NCI-H82 treated with DMSO at 0.1 percent for 48 hours (cell line): ENCODE measurements around the gene MAT1A.

Experiments
- DNase-seq: peaks from one replicate; lab custom pipeline; 2025; ENCODE audit not compliant: unreplicated experiment; lab: John Stamatoyannopoulos, UW

Gene MAT1A

DNA sequence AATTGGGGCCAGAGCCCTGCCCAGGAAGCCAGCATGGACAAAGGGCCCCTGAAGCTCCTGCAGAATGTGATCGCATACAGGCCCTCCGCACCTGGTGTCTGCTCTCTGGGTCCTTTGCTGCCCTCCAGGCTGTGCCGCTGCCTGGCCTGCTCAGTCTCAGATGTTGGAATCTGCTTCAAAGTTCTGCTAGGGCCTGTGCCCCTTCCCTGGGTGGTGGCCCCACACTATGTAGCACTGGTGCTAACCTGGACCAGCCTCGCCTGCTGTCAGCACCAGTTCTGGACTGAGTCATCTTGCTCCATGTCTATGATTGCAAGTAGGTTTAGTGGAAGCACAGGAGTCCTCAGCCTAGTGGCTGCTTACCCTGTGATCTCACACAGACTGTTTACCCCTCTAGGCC, 6.3 kb downstream of the MAT1A start:
- DNase-seq = no peak

DNA sequence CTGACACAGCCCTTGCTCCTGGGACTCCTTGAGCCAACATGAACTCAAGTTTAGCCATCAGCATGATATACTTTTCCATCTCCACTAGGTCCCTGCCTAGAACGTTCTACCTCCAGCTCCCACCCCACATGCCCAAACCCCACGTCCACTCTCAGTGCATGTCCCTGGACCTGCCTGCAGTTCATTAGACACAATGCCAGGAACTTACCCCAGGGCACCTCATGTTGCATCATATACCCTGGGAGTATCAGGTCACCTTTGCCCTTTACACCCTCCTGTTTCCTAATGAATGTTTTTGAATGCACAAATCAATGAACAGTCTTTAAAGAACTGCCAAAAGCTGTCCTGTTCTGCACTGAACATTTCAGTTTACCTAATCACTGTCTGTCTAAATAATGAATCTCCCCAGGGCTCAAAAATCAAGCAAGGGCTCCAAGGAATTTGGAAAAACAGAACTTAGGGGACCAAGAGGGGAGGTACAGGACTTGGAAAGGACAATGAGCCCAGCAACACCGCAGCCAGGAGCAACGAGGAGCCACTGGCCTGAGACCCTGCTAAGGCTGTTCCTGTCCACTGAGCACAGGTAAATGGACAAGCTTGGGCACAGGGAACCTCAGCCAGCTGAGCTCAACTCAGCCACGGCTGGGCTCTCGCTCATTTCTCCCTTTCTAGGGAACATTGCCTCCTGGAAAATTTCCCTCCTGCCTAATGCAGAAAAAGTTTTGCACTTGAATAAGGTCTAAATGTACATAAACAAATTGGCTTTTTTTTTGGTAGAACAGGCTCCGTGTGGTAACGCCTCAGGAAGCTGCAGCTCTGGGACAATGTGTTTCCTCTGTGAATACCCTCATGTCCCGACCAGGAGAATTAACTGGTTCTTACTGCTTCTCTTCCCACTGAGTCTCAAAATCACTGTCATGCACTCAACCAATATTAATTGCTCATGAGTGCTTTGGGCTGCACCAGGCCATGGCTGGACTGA, 7.4 kb downstream of the MAT1A start:
- DNase-seq = no peak

DNA sequence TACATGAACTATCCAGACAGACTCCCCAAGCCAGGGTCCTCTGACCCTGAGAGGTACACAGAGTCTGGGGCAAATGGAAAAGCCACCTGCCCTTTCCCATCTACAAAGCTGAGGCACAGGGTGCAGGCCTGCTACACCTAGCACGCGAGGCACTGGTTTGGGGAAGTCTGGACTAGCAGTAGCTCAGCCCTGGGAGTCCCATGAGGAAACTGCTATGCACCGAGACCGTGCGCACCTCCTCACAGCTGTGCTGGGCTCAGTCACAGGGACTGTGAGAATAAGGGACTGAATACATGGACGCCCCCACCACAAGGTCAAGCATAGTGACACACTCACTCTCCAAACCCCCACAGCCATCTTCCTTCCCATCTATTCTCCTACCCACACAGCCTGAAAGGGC, 8.2 kb downstream of the MAT1A start:
- no peak for DNase-seq

DNA sequence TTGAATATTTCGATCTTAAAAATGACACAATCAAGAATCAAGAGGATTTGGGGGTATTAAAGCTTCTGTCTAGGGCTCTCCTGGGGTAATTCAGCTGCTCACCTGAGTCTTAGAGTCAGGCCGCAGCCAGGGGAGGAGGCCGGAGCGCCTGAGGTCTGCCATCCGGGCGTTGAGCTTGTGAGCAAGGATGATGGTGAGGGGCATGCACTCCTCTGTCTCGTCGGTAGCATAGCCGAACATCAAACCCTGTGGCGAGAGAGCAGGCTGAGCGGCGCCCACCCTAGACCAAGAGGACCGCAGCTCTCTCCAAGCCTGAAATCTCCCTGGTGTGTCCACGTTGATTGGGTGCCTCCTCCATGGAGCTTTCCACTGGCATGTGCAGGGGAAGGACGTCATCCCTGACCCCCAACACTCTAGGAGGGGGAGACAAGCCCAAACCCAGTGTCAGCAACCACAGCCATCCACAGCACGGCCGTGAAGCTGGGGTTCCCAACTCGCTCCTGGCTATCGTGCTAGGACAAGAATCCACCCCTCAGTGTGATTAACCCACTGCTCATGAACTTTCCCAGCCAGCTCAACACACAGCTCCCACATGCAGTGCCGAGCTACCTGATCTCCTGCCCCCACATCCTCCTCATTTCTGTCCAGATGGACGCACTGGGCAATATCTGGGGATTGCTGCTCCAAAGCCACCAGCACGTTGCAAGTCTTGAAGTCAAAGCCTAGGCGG, 9.2 kb downstream of the MAT1A start:
- no peak for DNase-seq

DNA sequence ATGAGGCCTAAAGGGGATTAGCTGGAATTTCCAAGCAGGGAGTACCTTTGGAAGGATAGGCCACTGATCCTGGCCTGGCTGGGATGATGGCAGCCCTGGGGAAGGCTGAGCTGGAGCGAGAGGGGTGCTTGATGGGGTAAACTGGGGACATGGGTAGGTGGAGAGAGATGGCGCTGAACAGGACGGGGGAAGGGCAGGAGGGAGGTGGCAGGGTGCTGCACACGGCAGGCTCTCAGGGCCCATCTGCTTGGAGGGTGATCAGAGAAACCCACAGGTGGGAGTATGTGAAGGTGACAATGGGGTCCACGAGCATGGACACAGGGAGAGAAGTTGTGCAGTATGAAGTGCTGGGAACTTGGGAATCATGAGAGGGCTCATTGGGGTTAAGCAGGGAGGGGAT, 10.3 kb downstream of the MAT1A start:
- DNase-seq = no peak

DNA sequence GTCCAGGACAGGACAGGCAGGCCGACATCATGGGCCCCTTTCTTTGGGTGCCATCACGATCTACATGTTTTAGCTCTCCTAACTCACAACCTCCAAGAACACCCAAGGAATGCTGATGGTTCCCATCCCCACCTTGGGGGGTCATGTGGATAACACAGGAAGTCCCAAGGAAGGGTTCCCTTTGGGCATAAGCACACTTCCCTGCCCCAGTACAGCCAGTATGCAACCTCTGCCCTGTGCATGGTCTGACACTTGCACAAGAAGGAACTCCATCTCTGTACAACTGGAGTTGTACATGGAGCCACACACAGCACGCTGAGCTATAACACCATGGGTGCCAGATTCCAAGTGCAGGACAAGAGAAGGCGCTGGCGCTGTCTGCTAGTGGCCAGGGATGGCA, 11.0 kb downstream of the MAT1A start:
- DNase-seq = no peak

DNA sequence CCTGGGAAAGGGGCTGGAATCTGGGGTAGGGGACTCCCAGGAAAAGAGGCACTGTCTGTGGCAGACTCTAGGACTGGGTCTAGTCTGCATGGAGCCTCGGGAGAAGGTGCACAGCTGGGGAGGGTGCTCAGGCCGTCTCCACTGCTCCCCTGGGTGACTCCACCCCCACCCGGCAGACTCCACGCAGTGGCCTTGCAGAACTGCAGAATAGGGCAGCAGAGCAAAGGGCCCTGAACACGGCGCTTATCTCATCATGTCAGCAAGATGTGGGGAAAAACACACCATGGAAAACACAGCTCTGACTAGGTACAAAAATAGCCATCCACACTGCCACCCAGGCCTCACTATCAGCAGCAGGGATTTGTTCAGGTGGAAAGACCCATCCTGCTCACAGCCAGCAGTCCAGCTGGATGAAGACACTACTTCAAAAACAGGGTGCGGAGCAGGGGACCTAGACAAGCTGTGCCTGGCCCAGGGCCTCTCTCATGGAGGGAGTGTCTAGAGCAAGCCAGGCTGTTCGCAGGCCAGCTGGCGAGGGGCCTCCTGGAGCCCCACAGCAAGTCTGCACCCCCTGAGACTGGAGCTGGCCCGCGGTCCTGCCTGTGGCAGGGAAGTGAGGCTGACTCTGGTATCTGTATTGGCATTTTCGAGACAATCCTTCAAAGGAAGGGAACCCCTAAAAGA, 11.7 kb downstream of the MAT1A start:
- no peak for DNase-seq

DNA sequence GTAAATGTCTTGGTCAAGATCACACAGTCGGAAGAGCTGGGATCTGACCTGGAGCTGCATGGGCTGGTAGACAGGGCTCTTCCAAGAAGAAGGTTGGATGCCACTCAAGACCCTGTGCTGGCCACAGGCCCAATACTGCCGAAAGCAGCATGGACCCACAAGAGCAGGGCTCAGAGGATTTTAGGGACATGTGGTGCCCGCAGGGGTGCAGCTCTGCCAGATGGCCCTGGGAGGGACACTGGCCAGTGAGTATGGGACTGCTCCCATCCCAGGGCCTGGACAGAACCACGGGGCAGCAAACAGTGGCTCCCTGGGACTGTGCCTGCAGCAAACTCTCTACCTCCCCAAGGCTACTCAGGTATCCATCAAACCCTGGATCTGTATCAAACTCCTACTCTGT, 12.4 kb downstream of the MAT1A start:
- DNase-seq = no peak

DNA sequence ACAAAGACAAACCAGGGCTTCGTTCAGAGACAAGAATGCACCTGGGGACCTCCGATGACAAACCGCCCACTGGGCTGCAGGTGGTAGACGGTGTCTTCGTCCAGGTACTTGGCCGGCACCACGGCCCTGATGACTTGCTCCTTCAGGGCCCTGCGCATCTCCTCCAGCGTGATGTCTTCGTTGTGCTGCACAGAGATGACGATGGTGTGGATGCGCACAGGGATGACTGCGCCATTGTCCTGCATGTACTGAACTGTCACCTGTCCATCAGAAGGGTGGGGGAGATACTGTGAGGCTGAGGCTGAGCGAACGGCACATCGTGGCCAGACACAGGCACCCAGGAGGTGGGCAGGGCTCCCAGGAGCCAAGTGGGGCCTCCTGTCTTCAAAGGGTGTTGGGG, 13.1 kb downstream of the MAT1A start:
- no peak for DNase-seq

DNA sequence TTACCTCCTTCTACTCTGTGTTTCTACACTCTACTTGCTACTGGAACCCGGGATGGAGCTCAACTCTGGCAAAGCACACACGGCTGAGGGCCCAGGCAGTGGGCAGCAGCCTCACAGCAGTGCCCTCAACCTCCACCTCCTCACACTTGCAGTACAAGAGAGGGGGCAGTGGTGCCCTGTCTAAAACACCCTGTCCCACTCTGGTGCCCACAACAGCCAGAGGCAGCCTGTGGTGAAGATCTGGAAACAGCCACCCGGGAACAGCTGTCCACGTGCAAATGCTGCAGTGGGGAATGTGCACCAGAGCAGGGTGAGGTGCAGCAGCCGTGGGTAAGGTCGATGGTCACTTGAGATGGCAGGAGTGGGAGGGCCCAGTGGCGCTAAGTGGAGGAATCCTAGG, 13.7 kb downstream of the MAT1A start:
- DNase-seq = no peak

DNA sequence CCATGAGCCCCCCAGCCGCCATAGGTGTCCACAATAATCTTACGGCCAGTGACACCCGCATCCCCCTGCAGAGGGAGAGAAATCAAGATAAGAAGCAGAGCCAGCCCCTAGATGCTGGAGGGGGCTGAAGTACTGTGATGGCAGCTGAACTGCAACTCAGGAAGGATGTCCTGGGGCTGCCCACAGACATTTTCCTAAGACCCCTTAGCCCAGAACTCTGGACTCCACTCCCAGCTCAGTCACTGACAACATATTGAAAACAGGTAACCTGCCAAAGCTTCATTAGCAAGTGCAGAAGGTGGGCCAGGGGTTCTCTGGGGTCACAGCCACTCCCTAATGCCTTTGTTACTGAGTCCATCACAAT, 14.3 kb downstream of the MAT1A start:
- no peak for DNase-seq

DNA sequence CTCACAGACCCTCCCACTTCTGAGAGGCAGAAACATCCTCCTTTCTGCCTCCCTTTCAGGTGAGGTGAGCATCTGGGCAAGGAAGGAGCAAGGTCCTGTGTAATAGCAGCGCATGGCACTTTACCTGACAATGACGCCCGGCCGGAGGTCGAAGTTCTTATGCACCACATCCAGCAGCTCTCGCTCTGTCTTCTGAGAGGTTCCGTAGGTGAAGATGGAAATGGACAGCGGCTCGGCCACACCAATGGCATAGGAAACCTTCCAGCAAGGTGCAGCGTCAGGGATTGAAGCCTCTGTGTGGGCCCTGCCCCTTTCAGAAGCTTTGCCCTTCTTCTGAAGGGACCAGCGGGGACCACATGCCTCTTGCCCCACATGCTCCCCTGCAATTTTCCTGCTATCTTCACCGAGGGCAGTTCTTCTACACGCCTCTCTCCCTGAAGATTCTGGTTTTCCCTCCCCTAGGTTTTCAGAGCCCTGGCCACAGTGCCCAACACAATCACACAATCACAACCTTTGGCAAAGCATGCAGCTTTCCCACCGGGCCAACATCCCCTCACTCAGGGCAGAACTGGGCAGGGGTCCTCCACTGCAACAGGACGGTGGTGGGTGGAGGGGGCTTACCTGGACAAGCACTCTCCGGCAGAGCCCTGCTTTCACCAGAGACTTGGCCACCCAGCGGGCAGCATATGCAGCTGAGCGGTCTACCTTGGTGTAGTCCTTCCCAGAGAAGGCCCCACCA, 14.9 kb downstream of the MAT1A start:
- no peak for DNase-seq

DNA sequence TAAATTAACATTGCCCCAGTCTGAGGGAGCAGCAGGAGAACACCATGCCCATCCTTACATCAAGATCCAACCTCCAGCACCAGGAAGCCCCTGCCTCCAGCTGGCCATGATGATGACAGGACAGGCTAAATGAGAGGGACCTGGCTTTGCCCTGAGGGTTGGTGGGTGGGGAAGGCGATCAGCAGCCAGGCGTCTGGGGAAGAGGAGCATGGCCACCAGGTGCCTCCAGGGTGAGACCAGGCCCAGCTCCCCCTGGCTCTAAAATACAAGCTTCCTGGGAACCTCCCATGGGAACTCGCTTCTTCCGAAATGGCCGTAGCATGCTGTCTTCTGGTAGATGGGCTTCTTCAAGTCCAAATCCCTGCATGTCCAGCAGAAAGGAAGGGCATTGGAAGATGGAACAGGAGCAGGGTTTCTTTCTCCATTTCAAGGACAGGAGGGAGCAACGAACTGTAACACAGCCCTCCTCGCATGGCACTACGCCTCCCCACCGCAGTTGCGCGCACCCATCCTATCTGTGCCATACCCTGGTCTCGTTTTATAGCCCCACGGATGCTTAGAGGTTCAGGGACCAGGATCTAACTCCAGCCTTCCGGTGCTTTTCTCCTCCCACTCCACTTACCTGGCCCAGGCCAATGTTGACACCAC, 15.8 kb downstream of the MAT1A start:
- no peak for DNase-seq

DNA sequence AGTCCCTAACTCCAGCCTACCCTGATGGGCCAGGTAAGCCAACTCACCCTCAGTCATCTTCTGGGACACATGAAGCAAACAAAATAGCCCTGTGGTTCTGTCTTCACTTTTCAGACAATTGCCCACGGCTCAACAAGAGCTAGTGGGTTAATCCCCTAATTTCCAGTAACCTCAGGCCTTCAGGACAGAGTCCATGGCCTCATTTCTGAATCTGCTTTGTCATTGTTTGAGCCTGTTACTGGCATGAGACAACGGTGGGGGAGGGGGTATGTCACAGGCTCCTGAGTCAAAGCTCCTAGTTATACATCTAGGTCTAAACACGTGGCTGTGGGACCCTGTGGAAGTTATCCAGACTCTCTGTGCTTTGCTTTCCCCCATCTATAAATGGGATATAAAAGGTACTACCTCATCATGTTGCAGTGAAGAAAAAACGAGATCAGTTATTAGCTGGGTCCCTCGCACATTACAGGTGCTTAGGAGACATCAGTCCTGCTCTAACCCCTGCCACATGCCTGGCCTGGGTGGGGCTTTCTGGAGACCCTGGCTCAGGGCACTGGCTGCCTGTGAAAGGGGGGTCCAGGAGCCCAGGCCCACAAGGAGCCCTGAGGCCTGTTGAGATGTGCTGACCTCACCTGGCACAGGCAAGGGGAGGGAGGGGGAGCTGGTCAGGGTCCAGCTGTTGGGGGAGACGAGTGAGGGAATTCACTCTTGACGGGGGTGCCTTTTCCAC, 16.5 kb downstream of the MAT1A start:
- DNase-seq = no peak

DNA sequence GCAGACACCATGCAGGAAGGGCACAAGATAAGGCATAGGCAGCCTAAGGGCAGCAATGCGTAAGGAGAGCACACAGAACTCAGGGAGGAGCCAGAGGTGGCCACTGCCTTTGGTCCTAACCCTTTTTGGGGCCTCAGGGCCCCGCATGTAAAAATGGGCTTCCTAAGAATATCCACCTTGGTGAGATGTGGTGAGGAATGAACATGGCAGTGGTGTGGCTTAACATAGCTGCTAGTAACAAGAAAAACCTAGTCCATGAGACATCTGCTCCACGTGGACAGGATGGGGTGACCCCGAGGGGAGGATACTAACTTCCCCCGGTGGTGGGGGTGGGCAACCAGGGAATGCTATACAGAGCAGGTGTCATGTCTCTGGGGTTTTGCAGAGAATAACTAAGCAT, 18.0 kb downstream of the MAT1A start:
- DNase-seq = no peak

DNA sequence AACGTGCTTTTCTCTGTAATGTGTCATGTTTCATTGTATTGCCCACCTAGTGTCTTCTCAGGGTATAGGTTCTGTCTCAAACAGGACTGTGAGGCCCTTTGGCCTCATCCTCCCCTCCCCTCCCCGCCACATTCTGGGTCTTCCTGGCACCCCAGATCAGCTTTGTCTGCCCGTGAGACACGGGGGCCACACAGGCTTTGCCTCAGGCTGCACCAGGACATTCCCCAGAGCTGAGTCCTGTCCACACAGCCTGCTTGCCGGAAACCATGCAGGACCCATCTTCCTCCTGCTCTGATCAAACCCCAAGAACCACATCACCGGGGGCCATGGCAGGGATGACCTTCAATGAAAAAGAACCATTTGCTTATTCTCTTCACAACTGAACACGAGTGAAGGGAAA, 18.6 kb downstream of the MAT1A start:
- DNase-seq = no peak

DNA sequence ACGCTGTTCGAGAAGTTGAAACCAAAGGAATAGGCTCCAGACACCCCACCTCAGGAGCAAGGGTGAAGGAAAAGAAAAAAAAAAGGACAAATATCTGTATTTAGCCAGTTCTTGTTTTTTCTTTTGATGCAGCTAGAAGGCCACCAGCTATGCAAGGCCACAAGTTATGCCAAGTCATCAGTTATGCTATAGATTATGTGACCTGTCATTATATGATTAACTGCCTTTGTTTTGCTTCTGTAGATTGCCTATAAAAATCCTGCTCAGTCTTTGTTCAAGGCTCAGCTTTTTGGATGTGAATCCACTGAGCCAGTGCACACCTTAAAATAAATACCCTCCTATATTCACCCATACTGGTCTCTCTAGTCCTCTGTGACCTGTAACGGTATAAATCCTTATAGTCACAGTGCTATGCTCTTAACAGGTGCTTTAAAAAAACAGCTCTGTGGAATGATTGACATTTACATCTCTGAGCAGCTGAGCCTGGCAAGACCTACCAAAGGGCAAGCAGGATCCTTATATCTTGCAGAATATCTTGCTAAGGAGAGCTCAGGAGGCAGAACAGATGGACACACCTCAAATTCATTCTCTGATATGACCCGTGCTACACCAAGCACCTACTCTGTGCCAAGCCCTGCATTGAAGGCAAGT, 20.4 kb downstream of the MAT1A start:
- no peak for DNase-seq

DNA sequence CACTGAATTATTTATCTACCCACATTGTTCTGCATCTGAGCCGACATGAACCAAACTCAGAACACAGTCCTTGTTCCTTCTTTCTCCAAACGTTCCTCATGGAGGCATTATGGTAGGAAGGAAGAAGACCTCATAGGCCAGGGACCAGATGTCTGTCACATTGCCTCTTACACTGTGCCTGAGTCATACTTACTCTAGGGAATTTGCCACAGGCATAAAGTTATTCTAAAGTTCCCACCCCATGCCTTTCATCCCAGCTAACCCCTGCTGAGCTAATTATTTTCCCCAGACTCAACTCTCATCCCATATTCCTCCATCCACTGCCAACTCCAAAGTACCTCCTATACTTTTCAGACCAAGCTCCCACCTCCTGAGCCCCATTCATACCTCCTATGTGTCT, 21.2 kb downstream of the MAT1A start:
- DNase-seq = no peak

DNA sequence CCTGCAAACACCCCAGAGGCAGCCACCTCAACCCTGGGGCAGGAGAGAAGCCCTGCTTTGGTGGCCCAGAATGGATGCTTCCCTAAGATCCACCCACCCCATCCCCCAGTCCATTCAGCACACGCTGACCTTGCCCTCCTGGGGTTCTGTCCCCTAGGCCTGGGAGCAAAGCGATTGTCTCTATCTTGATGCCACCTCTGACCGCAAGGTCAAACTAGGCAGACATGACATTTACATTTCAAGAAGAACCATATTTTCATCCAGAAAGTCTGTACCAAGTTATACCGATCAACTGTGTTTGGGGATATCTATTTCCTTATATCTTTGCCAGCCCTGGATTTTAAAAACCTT, 23.0 kb downstream of the MAT1A start:
- DNase-seq = no peak
